ENCODE results near the gene THAP3. TPM values are rescaled to one million over a fixed set of nuclear protein-coding genes. Genes with fewer than 3 reads are reported as not detected.

The THAP3 gene
- total RNA-seq, 2 experiments from 2014 or later: 19.1 to 20.8 TPM

DNA sequence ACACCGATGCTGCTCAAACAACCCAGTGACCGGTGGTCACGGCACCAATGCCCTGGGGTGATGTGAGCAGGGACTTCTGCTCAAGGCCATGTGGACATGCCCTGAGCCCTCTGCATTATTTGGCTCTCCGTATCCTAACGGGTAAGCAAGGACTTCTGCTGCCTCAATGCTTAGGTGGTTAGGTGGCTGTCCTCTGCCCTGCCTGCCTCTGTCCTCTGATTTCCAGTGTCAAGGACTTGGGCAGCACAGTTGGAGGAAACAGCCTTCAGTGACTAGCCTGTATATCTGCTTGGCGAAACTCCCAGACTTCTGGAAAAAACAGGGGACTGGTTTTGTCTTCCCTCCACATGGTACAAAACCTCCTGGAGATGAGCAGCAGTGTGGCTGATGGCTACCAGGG lies 42.5 kb downstream of the THAP3 start:
- no peak for DNase-seq
- Mint-ChIP-seq H3K4me1 (ENCODE audit: low read depth) (no peaks in the 10 kb centered on the region), H3K4me3 (no peak overlapping the region), H3K9me3 (ENCODE audit: insufficient read depth) (no peaks in the 10 kb centered on the region), H3K36me3 (ENCODE audit: low read depth) (peaks cover 19% of the 10 kb centered on the region), H3K27me3 (ENCODE audit: low read depth) (no peaks in the 10 kb centered on the region), H3K27ac (no peak overlapping the region)
- ChIA-PET CTCF (no interaction called here), POLR2A (no interaction called here)
- no peak for ATAC-seq

DNA sequence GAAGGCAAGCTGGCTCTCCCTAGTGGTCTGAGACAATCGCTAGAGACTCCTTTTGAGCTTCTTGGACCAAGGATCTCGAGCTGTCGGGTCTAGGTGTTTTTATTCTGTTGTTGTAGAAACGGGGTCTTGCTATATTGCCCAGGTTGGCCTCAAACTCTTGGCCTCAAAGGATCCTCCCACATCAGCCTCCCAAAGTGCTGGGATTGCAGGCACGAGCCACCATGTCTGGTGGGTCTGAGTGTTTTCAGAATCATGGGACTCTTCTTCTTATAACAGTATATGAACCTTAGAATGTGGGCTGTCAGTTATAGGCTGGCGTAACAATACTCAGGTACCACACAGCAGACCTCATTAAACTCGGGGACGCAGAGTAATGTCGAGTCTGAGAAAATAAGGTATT lies 43.8 kb downstream of the THAP3 start:
- H3K4me3 Mint-ChIP-seq: no peak overlapping the region
- ATAC-seq (no peak), DNase-seq (no peak)
- CTCF ChIA-PET: no interaction called here
- H3K36me3 Mint-ChIP-seq (ENCODE audit: low read depth): peaks cover 13% of the 10 kb centered on the region
- no peaks in the 10 kb centered on the region for H3K4me1 Mint-ChIP-seq (ENCODE audit: low read depth)
- no peak overlapping the region for H3K27ac Mint-ChIP-seq
- no peaks in the 10 kb centered on the region for H3K27me3 Mint-ChIP-seq (ENCODE audit: low read depth)
- POLR2A ChIA-PET: no interaction called here
- H3K9me3 Mint-ChIP-seq (ENCODE audit: insufficient read depth): no peaks in the 10 kb centered on the region

DNA sequence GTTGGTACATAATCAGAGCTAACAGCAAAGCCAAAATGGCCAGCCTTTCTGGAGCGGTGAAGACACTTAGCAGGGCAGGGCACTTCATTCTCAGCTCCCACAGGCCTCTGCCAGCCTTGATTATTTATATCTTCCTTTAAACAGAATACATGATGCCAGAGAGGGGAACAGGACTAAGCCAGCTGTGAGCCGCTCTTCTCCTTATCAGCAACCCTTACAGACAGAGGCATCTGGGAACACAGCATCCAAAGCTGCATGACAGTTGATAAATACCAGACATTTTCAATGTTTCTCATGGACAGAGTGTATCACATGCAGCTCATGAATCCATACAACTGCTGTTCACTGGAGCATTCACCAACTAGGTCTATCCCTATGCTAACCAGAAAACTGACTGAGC lies 47.9 kb downstream of the THAP3 start:
- H3K9me3 Mint-ChIP-seq (ENCODE audit: insufficient read depth): no peaks in the 10 kb centered on the region
- H3K27me3 Mint-ChIP-seq (ENCODE audit: low read depth): no peaks in the 10 kb centered on the region
- ChIA-PET POLR2A (no interaction called here), CTCF (interaction anchor here (1.0 to 1.3 kb wide), 2 partner anchors 26 to 29 kb away, joined by 3 to 5 read pairs; partner anchors contain the start of gene DNAJC11)
- H3K27ac Mint-ChIP-seq: no peak overlapping the region
- H3K36me3 Mint-ChIP-seq (ENCODE audit: low read depth): peaks cover 16% of the 10 kb centered on the region
- ATAC-seq: no peak
- H3K4me1 Mint-ChIP-seq (ENCODE audit: low read depth): no peaks in the 10 kb centered on the region
- no peak for DNase-seq
- no peak overlapping the region for H3K4me3 Mint-ChIP-seq

DNA sequence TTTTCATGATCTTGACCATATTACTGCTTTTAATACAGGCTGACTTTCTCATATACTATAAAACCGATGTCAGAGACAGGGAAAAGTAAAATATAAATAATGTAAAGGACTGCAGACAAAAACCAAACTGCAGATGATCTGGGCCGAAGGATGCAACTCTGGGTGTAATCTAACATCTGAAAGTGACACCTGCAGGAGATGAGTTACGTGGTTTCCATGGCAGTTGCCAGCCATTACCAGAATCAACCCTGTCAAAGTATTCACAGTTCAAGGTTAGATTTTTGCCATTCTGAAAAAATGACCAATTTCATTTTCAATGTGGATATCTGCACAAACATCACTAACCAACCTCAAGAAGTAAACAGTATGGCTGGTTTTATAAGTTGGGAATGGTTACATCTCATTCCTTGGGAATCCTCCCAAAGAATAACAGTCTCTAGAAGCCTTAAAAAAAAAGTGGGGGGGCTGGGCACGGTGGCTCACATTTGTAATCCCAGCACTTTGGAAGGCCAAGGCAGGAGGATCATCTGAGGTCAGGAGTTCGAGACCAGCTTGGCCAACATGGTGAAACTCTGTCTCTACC lies 49.2 kb downstream of the THAP3 start:
- H3K36me3 Mint-ChIP-seq (ENCODE audit: low read depth): peaks cover 24% of the 10 kb centered on the region
- H3K27ac Mint-ChIP-seq: no peak overlapping the region
- no peaks in the 10 kb centered on the region for H3K9me3 Mint-ChIP-seq (ENCODE audit: insufficient read depth)
- DNase-seq: no peak
- no peak for ATAC-seq
- no peaks in the 10 kb centered on the region for H3K4me1 Mint-ChIP-seq (ENCODE audit: low read depth)
- H3K27me3 Mint-ChIP-seq (ENCODE audit: low read depth): no peaks in the 10 kb centered on the region
- CTCF ChIA-PET: interaction anchor here (0.7 to 1.3 kb wide), 3 partner anchors 28 kb away, joined by 3 to 5 read pairs (median 4); partner anchors contain the start of gene DNAJC11
- POLR2A ChIA-PET: no interaction called here
- no peak overlapping the region for H3K4me3 Mint-ChIP-seq

DNA sequence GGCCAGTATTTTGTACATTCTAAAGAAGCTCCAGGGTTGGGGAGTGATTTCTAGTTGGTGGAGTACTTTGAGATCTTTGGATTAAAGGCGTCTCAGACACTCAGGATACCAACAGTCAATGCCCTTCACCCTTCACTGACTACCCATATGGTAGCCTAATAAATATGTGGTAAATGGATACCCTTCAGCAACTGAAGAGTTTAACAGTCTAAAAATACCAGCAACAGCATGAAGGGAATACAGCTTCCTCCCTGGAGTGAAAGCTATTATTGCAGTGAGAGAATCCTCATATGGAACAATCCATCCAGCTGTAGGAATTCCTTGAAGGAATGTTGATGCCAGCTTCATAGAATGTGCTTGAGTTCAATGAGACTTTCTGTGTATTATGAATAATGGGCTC lies 50.1 kb downstream of the THAP3 start:
- Mint-ChIP-seq H3K27me3 (ENCODE audit: low read depth) (no peaks in the 10 kb centered on the region), H3K36me3 (ENCODE audit: low read depth) (peaks cover 30% of the 10 kb centered on the region), H3K4me3 (no peak overlapping the region), H3K27ac (no peak overlapping the region), H3K4me1 (ENCODE audit: low read depth) (no peaks in the 10 kb centered on the region), H3K9me3 (ENCODE audit: insufficient read depth) (no peaks in the 10 kb centered on the region)
- no peak for ATAC-seq
- ChIA-PET CTCF (interaction anchor here (0.7 to 1.2 kb wide), 2 partner anchors 12 to 27 kb away, joined by 3 to 4 read pairs; partner anchors contain the start of gene DNAJC11), POLR2A (no interaction called here)
- no peak for DNase-seq

DNA sequence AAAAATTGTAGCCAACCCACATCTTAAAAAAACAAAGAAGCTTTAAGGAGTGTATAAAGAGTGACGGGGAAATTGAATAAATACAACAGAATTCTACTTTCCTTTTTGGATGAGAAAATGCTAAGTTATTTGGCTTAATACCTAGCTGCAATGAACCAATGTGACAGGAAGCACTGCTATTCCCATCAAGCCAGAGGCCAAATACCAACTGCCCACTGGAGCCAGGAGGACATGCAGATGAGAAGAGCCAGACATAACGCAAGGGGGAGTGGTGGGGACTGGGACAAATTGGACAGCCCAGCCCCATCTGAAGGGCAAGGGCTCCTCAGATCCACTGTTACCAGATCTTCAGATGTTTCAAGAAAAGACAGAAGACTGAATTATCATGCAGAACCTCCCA lies 51.3 kb downstream of the THAP3 start:
- POLR2A ChIA-PET: no interaction called here
- DNase-seq: no peak
- ATAC-seq: no peak
- Mint-ChIP-seq H3K9me3 (ENCODE audit: insufficient read depth) (no peaks in the 10 kb centered on the region), H3K4me1 (ENCODE audit: low read depth) (no peaks in the 10 kb centered on the region), H3K27me3 (ENCODE audit: low read depth) (no peaks in the 10 kb centered on the region), H3K27ac (no peak overlapping the region), H3K36me3 (ENCODE audit: low read depth) (peaks cover 31% of the 10 kb centered on the region), H3K4me3 (no peak overlapping the region)
- CTCF ChIA-PET: no interaction called here

Other genes with a start within 250 kb of the THAP3 start
- 100 to 1,000 TPM in 1 of 2 experiments, 10 to 100 TPM in 1; 97.0 to 102 TPM for gene ACOT7, start 231.1 kb upstream of the THAP3 start, total RNA-seq
- under 1 TPM; 0.05 to 0.45 TPM for gene HES2, start 204.9 kb upstream of the THAP3 start, total RNA-seq
- gene ESPN, start 200.1 kb upstream of the THAP3 start, total RNA-seq: 1 to 10 TPM in 1 of 2 experiments, under 1 TPM in 1; 0.61 to 1.0 TPM
- gene TNFRSF25, start 158.7 kb upstream of the THAP3 start, total RNA-seq: 10 to 100 TPM; 47.7 to 55.8 TPM
- gene PLEKHG5, start 133.2 kb upstream of the THAP3 start, total RNA-seq: 1 to 10 TPM; 2.2 to 2.8 TPM
- gene NOL9, start 70.4 kb upstream of the THAP3 start, total RNA-seq: 10 to 100 TPM; 39.8 to 43.6 TPM
- gene TAS1R1, start 69.6 kb upstream of the THAP3 start, total RNA-seq: not detected
- gene ZBTB48, start 44.9 kb upstream of the THAP3 start, total RNA-seq: 10 to 100 TPM; 36.5 to 41.7 TPM
- gene KLHL21, start 22.0 kb upstream of the THAP3 start, total RNA-seq: 10 to 100 TPM; 22.8 to 23.0 TPM
- 10 to 100 TPM; 11.8 to 12.6 TPM for gene PHF13, start 11.1 kb upstream of the THAP3 start, total RNA-seq
- 10 to 100 TPM; 47.2 to 48.8 TPM for gene DNAJC11, start 76.9 kb downstream of the THAP3 start, total RNA-seq
- gene CAMTA1, start 160.6 kb downstream of the THAP3 start, total RNA-seq: 10 to 100 TPM; 43.3 to 46.0 TPM

All from activated CD8-positive, alpha-beta T cell treated with anti-CD3 and anti-CD28 coated beads, Interleukin-2, amount 10 ng/mL, durations not matched to agents 7 days and 5 days (primary cell).